GM12872 (cell line): ENCODE data around the gene FBXW4.

Experiments used
- CTCF ChIP-seq: IDR thresholded peaks from 3 replicates; pipeline ENCODE4 v1.5.1; 2011; ENCODE audit warnings: low read depth, mild to moderate bottlenecking, low read length, moderate library complexity; ENCODE audit not compliant: insufficient read depth

Gene FBXW4

GRCh38 chr10:101624526-101625102 lies 70.4 kb downstream of the FBXW4 start:
- TF ChIP-seq CTCF, result no peak

- no peak for TF ChIP-seq CTCF
Measured at GRCh38 chr10:101623528-101623927, 71.4 kb downstream of the FBXW4 start.

- TF ChIP-seq CTCF, result no peak
Measured at GRCh38 chr10:101619983-101620382, 75.0 kb downstream of the FBXW4 start.

GRCh38 chr10:101618871-101619270 lies 76.1 kb downstream of the FBXW4 start:
- TF ChIP-seq CTCF, result no peak

- no peak for TF ChIP-seq CTCF
Measured at GRCh38 chr10:101617824-101618568, 77.0 kb downstream of the FBXW4 start.

GRCh38 chr10:101617102-101617823 lies 77.7 kb downstream of the FBXW4 start:
- TF ChIP-seq CTCF, result peak; percentile 39; the same call in 2 of the 3 replicates

GRCh38 chr10:101616415-101617101 lies 78.4 kb downstream of the FBXW4 start:
- no peak for TF ChIP-seq CTCF
